HepG2 (cell line): Measurements from ENCODE around the gene APBB2. TPM values are rescaled to one million over a fixed set of nuclear protein-coding genes. Genes with fewer than 3 reads are reported as not detected.

ENCODE experiments used
- ATAC-seq: fragments of 200-7000 bp; cut with Tn5 transposase; 3 replicates; pipeline ENCODE4 v1.9.1; 2020; ENCODE audit warnings: mild to moderate bottlenecking, moderate library complexity
- BruUV-seq: library from RNA; stranded (reverse); fragments of 400-500 nt; replicated peaks from 2 replicates; lab custom pipeline; 2021; lab: Mats Ljungman, UMichigan
- CTCF ChIA-PET: fragments of 300-600 bp; formaldehyde crosslinking; extraction: SDS; loops from one replicate; lab custom pipeline; 2021; ENCODE audit warnings: low total read pairs, inconsistent platforms, low intra/inter-chr PET ratio; lab: Yijun Ruan, JAX
- POLR2A ChIA-PET: fragments of 350-600 bp; sonication (Branson Sonifier 250); formaldehyde crosslinking; loops from one replicate; lab custom pipeline; 2020; ENCODE audit warnings: antibody characterized with exemption, inconsistent platforms; lab: Yijun Ruan, JAX
- DNase-seq: peaks from one replicate; pipeline ENCODE4 v3.0.0-alpha.2; 2015; ENCODE audit warnings: low spot score
- FAIRE-seq: peaks from 3 replicates; lab custom pipeline; 2011; peaks lifted over from hg19 to GRCh38; lab: Jason Lieb, UNC
- H2AFZ ChIP-seq: one replicate; pipeline ENCODE4 v1.6.1; 2011; ENCODE audit warnings: low read length, inconsistent platforms
- H3K27ac ChIP-seq: fragments of 300-600 bp; 3 replicates; pipeline ENCODE4 v1.8.0; 2011; ENCODE audit warnings: mixed run types, mild to moderate bottlenecking, mixed read lengths, low read length, inconsistent platforms; ENCODE audit not compliant: insufficient read depth; ENCODE audit errors: extremely low read length
- H3K27me3 ChIP-seq, 2 experiments: fragments of 200-600 bp in 1 of 2; 2 replicates in 1 of 2; 3 replicates in 1 of 2; pipeline versions ENCODE4 v1.6.0 to v1.8.0; 2011; ENCODE audit warnings: low read length in 2 of 2, mild to moderate bottlenecking in 2 of 2, moderate library complexity in 2 of 2, inconsistent platforms in 1 of 2; ENCODE audit not compliant: insufficient read depth in 2 of 2, control insufficient read depth in 1 of 2
- H3K36me3 ChIP-seq, 2 experiments: fragments of 200-600 bp in 1 of 2; replicated peaks in 1 of 2; 2 replicates in 1 of 2; 3 replicates in 1 of 2; pipeline versions ENCODE4 v1.5.1 to v1.8.0; 2011; ENCODE audit warnings: low read length in 2 of 2, inconsistent platforms in 1 of 2; ENCODE audit not compliant: insufficient read depth in 2 of 2, control insufficient read depth in 1 of 2
- H3K4me1 ChIP-seq: 2 replicates; pipeline ENCODE4 v1.5.1; 2012; ENCODE audit warnings: low read length, inconsistent platforms; ENCODE audit not compliant: insufficient read depth
- H3K4me2 ChIP-seq: 2 replicates; pipeline ENCODE4 v1.6.0; 2011; ENCODE audit warnings: low read depth, low read length, inconsistent platforms
- H3K4me3 ChIP-seq, 3 experiments: fragments of 200-600 bp in 1 of 3; sonication (generic), shearing (Covaris generic) in 1 of 3; replicated peaks in 1 of 3; 2 replicates each; pipeline ENCODE4 v1.5.1; 2011 to 2016; ENCODE audit warnings: low read length in 3 of 3, inconsistent platforms in 2 of 3, low read depth in 2 of 3, mild to moderate bottlenecking in 2 of 3, control low read depth in 1 of 3, mixed read lengths in 1 of 3; ENCODE audit not compliant: insufficient read depth in 1 of 3
- H3K79me2 ChIP-seq: one replicate; pipeline ENCODE4 v1.6.1; 2011; ENCODE audit warnings: low read length, inconsistent platforms; ENCODE audit not compliant: insufficient read depth
- H3K9ac ChIP-seq: 2 replicates; pipeline ENCODE4 v1.6.0; 2011; ENCODE audit warnings: mild to moderate bottlenecking, low read depth, low read length, inconsistent platforms; ENCODE audit not compliant: insufficient read depth
- H3K9me3 ChIP-seq: 2 replicates; pipeline ENCODE4 v1.5.1; 2012; ENCODE audit warnings: mild to moderate bottlenecking, low read length
- H4K20me1 ChIP-seq: 2 replicates; pipeline ENCODE4 v1.6.0; 2011; ENCODE audit warnings: inconsistent platforms, mild to moderate bottlenecking, low read length, moderate library complexity; ENCODE audit not compliant: insufficient read depth
- CENPX ChIP-seq: sonication (generic); formaldehyde crosslinking; IDR thresholded peaks from 2 replicates; pipeline ENCODE4 v1.9.0; 2021; ENCODE audit warnings: mild to moderate bottlenecking, missing genetic modification reagents, moderate library complexity
- GMEB1 ChIP-seq: sonication (generic); formaldehyde crosslinking; IDR thresholded peaks from 2 replicates; pipeline ENCODE4 v1.5.1; 2020; ENCODE audit warnings: missing genetic modification reagents, mild to moderate bottlenecking, borderline replicate concordance
- IKZF4 ChIP-seq: sonication (generic); formaldehyde crosslinking; IDR thresholded peaks from 2 replicates; pipeline ENCODE4 v1.5.1; 2020; ENCODE audit warnings: borderline replicate concordance, mild to moderate bottlenecking, low read depth, missing genetic modification reagents; ENCODE audit errors: not compliant biosample characterization
- NFE2 ChIP-seq: sonication (generic); formaldehyde crosslinking; IDR thresholded peaks from 2 replicates; pipeline ENCODE4 v1.4.0; 2020; ENCODE audit warnings: missing genetic modification reagents
- RFXANK ChIP-seq: IDR thresholded peaks from 2 replicates; pipeline ENCODE4 v1.6.1; 2016
- SYNCRIP ChIP-seq: fragments of 200-400 bp; formaldehyde crosslinking; IDR thresholded peaks from 2 replicates; pipeline ENCODE4 v1.6.1; 2018; ENCODE audit warnings: mild to moderate bottlenecking, low read depth, low read length; ENCODE audit not compliant: insufficient read depth
- TARDBP ChIP-seq: sonication (generic); formaldehyde crosslinking; IDR thresholded peaks from 2 replicates; pipeline ENCODE4 v1.8.0; 2022; ENCODE audit warnings: mild to moderate bottlenecking, missing genetic modification reagents
- THAP11 ChIP-seq: IDR thresholded peaks from 2 replicates; pipeline ENCODE4 v1.6.1; 2016; ENCODE audit warnings: missing biosample characterization, missing genetic modification reagents
- ZBTB2 ChIP-seq: sonication (generic); formaldehyde crosslinking; IDR thresholded peaks from 2 replicates; pipeline ENCODE4 v1.8.0; 2022; ENCODE audit warnings: low read depth, missing genetic modification reagents
- ZC3H13 ChIP-seq: sonication (generic); formaldehyde crosslinking; IDR thresholded peaks from 2 replicates; pipeline ENCODE4 v1.8.1; 2023; ENCODE audit warnings: mild to moderate bottlenecking, missing genetic modification reagents, moderate library complexity
- ZNF253 ChIP-seq: sonication (generic); formaldehyde crosslinking; IDR thresholded peaks from 2 replicates; pipeline ENCODE4 v1.8.0; 2022; ENCODE audit warnings: mild to moderate bottlenecking, missing genetic modification reagents, borderline replicate concordance
- ZNF329 ChIP-seq: sonication (generic); formaldehyde crosslinking; IDR thresholded peaks from 2 replicates; pipeline ENCODE4 v1.9.0; 2021; ENCODE audit warnings: low read depth, mild to moderate bottlenecking, missing genetic modification reagents
- ZNF547 ChIP-seq: sonication (generic); formaldehyde crosslinking; IDR thresholded peaks from 2 replicates; pipeline ENCODE4 v1.5.1; 2020; ENCODE audit warnings: mild to moderate bottlenecking, missing genetic modification reagents
- ZNF570 ChIP-seq: sonication (generic); formaldehyde crosslinking; IDR thresholded peaks from 2 replicates; pipeline ENCODE4 v1.4.0; 2020; ENCODE audit warnings: mild to moderate bottlenecking, missing genetic modification reagents, borderline replicate concordance
- ZNF678 ChIP-seq: sonication (generic); formaldehyde crosslinking; IDR thresholded peaks from 2 replicates; pipeline ENCODE4 v1.4.0; 2020; ENCODE audit warnings: mild to moderate bottlenecking, missing genetic modification reagents
- ZNF709 ChIP-seq: sonication (generic); formaldehyde crosslinking; IDR thresholded peaks from 2 replicates; pipeline ENCODE4 v1.5.0; 2020; ENCODE audit warnings: mild to moderate bottlenecking, missing genetic modification reagents
- ZNF792 ChIP-seq: IDR thresholded peaks from 2 replicates; pipeline ENCODE4 v1.6.1; 2016
- WGBS: methylation state at CpG from one replicate; pipeline ENCODE4 v1.1.6; 2017; ENCODE audit warnings: low lambda C conversion rate; 5-methylcytosine and 5-hydroxymethylcytosine counted together
- in situ Hi-C: cut with HindIII; loops from 2 replicates; pipeline ENCODE4 v1.10.0; 2017; ENCODE audit warnings: low pct_unique_long_range_greater_than_20kb; ENCODE audit not compliant: extremely low pct_ligation_motif_present
- intact Hi-C: fragments of 100-400 bp; cut with micrococcal nuclease; formaldehyde crosslinking; loops from one replicate; pipeline ENCODE4 v1.10.0; 2022; ENCODE audit not compliant: unreplicated experiment
- polyA plus RNA-seq, 8 experiments: library from polyadenylated mRNA; depleted of rRNA in 3 of 8; stranded (reverse) in 7 of 8; unstranded in 1 of 8; fragments of >200 nt; fragmentation: Illumina TruSeq in 4 of 8; extraction: Trizol in 4 of 8; gene quantifications; 2 replicates each; pipeline versions ENCODE4 v1.2.1 to v1.2.3, GENCODE V29; 2011 to 2016; ENCODE audit warnings: low read depth in 4 of 8, missing spikeins in 1 of 8, mixed read lengths in 1 of 8; ENCODE audit not compliant: insufficient read depth in 1 of 8
- total RNA-seq, 5 experiments: library from RNA; depleted of rRNA; stranded (reverse); fragments of >200 nt; fragmentation: Illumina TruSeq; extraction: Trizol; gene quantifications; 2 replicates each; pipeline ENCODE4 v1.2.3, GENCODE V29; 2016; ENCODE audit warnings: low read depth in 1 of 5
- TF ChIP-seq, protein P1 (sequence below): fragments of 450-650 bp; IDR thresholded peaks from 2 replicates; pipeline ENCODE4 v1.6.1; 2016

Gene APBB2
- total and polyA plus RNA-seq, 2 of the 13 experiments (the other 11 are each of a cell fraction or from before 2014, with no cell fraction given): 11.7 to 17.0 TPM

DNA sequence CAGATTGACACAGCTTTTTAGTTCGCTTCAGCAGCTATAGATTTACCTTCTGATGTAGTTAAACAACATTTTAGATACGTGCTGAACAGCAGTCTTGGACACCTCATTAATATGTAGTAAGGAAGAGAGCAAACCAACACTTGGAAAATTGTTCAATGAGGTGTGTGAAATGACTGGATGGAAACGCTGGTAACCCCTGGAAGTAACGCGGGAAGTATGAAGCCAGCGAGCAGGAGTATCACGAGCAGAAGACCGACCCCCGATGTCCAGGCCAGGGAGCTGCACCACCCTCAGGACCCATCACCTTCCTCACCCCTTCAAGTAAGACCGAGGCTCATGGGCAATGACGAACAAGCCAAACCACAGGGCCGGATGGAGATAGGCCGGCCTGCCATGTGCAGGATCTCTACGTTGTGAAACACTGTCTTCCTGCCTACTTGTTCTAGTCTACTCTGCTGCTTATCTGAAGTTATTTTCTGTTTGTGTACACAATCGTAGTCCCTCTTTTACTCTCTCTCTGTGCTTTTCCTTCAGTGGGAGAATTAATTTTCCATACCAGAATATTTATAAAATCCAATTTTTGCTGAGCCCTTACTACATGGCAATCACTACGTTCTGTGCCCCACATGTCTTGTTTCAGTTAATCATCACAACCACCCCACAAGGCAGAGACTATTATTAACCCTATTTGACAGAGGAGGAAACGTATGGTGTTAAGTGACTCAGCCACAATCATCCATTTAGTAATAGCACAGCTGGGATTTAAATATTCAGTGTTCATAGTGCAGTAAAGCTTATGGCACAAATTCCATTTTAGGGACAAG, 221.7 kb downstream of the APBB2 start:
- H3K4me2 ChIP-seq: no peak overlapping the region
- BruUV-seq: no TSS peak
- no peak overlapping the region for H3K9ac ChIP-seq
- FAIRE-seq (no peak), DNase-seq (no peak), ATAC-seq (no peak; the same call in 2 of the 3 replicates)
- 91% methylated on average over 17 of the region's 17 CpGs for WGBS
- peaks cover 26% of the 10 kb centered on the region for H3K4me1 ChIP-seq
- TF ChIP-seq SYNCRIP: no peak
- no peak for TF ChIP-seq ZNF253 (CRISPR knock-in tag)
- TF ChIP-seq ZBTB2: no peak
- no peak for TF ChIP-seq ZNF792 (CRISPR knock-in tag)
- no peak for TF ChIP-seq ZNF547
- TF ChIP-seq ZNF678 (CRISPR knock-in tag): no peak
- TF ChIP-seq, protein P1, sequence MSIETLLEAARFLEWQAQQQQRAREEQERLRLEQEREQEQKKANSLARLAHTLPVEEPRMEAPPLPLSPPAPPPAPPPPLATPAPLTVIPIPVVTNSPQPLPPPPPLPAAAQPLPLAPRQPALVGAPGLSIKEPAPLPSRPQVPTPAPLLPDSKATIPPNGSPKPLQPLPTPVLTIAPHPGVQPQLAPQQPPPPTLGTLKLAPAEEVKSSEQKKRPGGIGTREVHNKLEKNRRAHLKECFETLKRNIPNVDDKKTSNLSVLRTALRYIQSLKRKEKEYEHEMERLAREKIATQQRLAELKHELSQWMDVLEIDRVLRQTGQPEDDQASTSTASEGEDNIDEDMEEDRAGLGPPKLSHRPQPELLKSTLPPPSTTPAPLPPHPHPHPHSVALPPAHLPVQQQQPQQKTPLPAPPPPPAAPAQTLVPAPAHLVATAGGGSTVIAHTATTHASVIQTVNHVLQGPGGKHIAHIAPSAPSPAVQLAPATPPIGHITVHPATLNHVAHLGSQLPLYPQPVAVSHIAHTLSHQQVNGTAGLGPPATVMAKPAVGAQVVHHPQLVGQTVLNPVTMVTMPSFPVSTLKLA: no peak
- no peak for TF ChIP-seq ZC3H13 (CRISPR knock-in tag)
- no peak for TF ChIP-seq ZNF709 (CRISPR knock-in tag)
- no peak for TF ChIP-seq RFXANK
- TF ChIP-seq TARDBP: no peak
- no peak for TF ChIP-seq ZNF329 (CRISPR knock-in tag)
- TF ChIP-seq NFE2 (CRISPR knock-in tag): no peak
- TF ChIP-seq CENPX (CRISPR knock-in tag): no peak
- TF ChIP-seq THAP11 (CRISPR knock-in tag): no peak
- no peak for TF ChIP-seq IKZF4 (CRISPR knock-in tag)
- no peak for TF ChIP-seq GMEB1 (CRISPR knock-in tag)
- no peak for TF ChIP-seq ZNF570
- H4K20me1 ChIP-seq: no peaks in the 10 kb centered on the region
- intact Hi-C loops: no loop called here
- H3K27ac ChIP-seq: no peak overlapping the region
- H3K4me3 ChIP-seq: no peak overlapping the region
- no peaks in the 10 kb centered on the region for H3K36me3 ChIP-seq
- H3K9me3 ChIP-seq: no peaks in the 10 kb centered on the region
- in situ Hi-C loops: no loop called here
- H3K27me3 ChIP-seq: no peaks in the 10 kb centered on the region
- POLR2A ChIA-PET: no interaction called here
- CTCF ChIA-PET: no interaction called here
- H2AFZ ChIP-seq: no peak overlapping the region
- H3K79me2 ChIP-seq: no peaks in the 10 kb centered on the region
